GM18508 (cell line): ENCODE measurements around the gene CASKIN1.
"Not testable (repeated sequence)": the region's sequence is repeated elsewhere in the genome, so short reads cannot be mapped to it uniquely, and the experiment has no call there.

Source experiments
- ATAC-seq: cut with Tn5 transposase; IDR thresholded peaks from one replicate; pipeline ENCODE4 v1.9.1; 2021; ENCODE audit warnings: moderate number of reproducible peaks; ENCODE audit not compliant: insufficient read depth, unreplicated experiment

Gene CASKIN1, protein sequence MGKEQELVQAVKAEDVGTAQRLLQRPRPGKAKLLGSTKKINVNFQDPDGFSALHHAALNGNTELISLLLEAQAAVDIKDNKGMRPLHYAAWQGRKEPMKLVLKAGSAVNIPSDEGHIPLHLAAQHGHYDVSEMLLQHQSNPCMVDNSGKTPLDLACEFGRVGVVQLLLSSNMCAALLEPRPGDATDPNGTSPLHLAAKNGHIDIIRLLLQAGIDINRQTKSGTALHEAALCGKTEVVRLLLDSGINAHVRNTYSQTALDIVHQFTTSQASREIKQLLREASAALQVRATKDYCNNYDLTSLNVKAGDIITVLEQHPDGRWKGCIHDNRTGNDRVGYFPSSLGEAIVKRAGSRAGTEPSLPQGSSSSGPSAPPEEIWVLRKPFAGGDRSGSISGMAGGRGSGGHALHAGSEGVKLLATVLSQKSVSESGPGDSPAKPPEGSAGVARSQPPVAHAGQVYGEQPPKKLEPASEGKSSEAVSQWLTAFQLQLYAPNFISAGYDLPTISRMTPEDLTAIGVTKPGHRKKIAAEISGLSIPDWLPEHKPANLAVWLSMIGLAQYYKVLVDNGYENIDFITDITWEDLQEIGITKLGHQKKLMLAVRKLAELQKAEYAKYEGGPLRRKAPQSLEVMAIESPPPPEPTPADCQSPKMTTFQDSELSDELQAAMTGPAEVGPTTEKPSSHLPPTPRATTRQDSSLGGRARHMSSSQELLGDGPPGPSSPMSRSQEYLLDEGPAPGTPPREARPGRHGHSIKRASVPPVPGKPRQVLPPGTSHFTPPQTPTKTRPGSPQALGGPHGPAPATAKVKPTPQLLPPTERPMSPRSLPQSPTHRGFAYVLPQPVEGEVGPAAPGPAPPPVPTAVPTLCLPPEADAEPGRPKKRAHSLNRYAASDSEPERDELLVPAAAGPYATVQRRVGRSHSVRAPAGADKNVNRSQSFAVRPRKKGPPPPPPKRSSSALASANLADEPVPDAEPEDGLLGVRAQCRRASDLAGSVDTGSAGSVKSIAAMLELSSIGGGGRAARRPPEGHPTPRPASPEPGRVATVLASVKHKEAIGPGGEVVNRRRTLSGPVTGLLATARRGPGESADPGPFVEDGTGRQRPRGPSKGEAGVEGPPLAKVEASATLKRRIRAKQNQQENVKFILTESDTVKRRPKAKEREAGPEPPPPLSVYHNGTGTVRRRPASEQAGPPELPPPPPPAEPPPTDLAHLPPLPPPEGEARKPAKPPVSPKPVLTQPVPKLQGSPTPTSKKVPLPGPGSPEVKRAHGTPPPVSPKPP (N-terminal part only)

GRCh38 chr16:2196162-2196980, at the start of gene CASKIN1:
CASKIN1 (minus strand) TSS chr16:2196605; CDS start chr16:2196432, 173 bp downstream.
- no peak for ATAC-seq

DNA sequence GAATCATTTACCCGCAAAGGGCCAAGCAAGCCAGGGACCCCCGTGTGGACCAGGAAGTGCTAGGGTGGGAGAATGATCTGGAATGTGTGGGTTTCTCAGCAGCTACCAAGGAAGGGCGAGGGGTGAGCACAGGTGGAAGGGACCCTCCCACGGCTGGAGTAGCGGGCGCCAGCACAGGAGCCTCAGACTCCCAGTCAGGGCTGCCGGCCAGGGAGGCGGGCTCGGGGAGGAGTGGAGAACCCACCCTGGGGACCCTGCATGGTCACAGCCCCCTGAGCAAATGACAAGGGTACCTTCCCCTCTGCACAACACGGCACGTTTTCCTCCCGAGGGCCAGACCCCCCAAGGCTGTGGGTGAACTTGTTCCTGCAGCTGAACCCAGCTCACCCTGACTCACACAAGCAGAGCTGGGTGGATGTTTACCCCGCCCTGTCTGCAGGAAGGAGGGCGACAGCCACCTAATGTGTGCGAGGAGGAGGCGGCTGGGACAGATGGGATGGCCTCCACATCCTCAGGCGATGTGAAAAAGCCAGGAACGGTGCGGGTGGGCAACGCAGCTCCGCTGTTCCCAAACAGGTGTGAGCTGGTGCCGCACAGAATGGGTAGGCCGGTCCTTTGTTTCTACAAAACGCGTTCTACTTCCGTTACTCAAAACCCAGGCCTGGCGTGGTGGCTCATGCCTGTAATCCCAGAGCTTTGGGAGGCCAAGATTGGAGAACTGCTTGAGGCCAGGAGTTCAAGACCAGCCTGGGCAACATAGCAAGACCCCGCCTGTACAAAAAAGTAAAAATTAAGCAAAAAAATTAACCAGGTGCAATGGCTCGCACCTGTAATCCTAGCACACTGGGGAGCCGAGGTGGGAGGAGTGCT, 48.8 kb upstream of the CASKIN1 start:
- no peak for ATAC-seq

DNA sequence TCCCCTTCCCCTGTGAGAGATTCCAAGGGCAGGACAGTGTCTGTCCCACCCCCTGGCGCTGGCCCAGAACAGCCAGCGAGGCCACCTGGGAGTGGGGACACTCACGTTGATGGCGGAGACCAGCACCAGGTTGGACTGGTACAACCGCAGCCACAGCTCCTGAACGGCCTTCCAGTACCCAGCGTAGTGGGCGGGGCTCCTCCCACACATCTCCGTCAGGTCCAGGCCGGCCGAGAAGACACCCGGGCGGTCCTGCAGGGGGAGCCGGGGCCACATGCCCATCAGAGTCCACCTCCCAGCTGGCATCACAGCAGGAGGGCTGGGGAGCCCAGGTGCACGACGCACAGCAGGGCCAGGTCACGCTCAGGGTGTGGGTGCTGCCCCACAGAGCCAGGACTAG, 47.9 kb upstream of the CASKIN1 start:
- ATAC-seq = no peak

DNA sequence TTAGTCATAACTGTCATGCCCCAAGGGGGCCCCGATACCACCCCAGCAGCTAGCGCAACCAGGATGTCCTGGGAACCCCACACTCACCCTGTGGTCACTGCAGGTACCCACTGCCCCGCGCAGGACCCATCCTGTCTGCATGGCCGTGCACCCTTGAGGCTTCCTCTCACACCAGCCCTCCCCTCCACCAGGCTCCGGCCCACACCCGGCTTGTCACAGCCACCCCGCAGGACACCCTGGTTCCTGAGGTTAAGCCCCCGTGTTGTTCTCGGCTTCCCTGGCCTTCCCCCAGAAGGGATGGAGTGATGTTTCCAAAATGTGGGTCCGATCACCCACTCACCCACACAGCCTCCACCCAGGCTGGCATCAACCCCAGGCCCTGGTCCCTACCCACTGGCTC, 47.4 kb upstream of the CASKIN1 start:
- no peak for ATAC-seq

DNA sequence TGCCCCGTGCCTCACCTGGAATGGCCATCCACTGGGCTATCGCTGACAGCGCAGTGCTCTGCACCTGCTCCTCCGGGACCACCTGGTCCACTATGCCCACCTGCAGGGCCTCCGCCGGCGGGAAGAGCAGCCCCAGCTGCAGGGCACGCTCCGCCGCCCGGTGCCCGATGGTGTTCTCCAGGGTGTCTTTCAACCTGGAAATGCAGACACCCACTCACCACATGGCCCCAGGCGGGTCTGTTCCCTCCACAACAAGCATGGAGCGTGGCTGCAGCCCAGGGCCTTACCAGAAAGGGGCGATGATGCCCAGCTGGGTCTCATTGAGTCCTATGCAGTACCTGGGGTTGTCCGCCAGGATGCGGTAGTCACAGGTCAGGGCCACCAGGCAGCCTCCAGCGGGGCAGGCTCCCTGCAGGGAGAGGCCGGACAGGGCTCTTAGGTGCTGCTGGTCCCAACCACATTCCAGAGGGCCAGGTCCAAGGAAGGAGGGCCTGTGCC, 46.7 kb upstream of the CASKIN1 start:
- no peak for ATAC-seq

GRCh38 chr16:2242598-2242997, 46.2 kb upstream of the CASKIN1 start:
- no peak for ATAC-seq

- ATAC-seq = not testable (repeated sequence)
Observed at GRCh38 chr16:2240331-2240730, 43.9 kb upstream of the CASKIN1 start.

DNA sequence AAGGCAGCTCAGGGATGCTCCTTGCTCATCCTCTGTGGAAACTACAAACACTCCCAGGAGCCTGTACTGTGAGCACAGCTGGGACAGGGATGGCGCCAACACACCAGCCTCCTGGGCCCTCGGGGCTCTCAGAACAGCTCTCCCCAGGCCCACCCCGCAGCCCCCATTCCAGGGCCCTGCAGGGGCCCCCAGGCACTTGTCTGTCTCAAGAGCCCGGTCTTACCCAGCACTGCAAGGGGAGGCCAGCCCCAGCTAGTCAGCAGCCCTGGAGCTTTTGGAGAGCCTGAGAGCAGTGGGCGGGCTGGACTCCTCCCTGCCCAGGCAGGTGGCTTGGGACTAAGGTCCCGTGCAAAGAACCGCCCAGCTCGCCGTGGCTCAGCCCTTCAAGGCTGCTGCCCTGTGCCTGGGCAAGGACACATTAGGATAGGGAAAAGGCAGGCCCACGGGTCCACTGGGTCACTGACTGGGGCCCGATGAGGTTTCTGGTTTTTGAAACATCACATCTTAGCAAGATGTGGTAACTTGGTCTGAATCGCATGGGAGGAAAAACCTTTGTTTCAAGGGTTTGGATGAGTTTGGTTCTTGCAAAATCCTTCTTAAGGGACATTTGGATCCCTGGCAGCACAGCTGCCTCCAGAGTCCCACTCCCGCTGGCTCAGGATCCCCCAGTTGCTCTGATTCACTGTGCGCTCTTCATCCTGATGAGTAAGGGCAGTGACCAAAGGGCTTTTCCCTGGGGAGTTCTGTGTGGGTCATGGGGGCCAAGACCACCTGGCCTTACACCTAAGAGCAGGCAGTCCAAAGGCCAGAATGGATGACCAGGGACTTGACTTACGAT, 42.7 kb upstream of the CASKIN1 start:
- ATAC-seq = no peak

GRCh38 chr16:2238150-2238837, 41.9 kb upstream of the CASKIN1 start:
- no peak for ATAC-seq

DNA sequence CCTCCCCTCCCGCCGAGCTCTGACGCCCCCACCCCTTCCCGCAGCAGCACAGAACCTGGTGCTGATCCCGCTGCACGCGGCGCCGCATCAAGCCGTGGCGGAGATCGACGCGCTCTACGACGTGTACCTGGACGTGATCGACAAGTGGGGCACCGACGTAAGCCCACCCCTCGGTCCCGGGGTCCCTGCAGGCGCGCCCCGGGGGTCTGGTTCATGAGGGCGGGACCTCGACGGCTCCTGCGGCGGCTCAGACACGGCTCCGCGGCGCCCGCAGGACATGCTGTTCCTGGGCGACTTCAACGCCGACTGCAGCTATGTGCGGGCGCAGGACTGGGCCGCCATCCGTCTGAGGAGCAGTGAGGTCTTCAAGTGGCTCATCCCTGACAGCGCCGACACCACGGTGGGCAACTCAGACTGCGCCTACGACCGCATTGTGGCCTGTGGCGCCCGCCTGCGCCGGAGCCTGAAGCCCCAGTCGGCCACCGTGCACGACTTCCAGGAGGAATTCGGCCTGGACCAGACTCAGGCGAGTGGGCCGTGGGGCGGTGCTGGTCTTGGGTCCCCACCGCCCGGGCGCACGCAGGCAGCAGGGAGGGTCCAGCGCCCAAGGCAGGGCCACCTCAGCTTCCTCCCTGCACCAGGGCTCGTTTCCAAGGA, 41.2 kb upstream of the CASKIN1 start:
- ATAC-seq = no peak

DNA sequence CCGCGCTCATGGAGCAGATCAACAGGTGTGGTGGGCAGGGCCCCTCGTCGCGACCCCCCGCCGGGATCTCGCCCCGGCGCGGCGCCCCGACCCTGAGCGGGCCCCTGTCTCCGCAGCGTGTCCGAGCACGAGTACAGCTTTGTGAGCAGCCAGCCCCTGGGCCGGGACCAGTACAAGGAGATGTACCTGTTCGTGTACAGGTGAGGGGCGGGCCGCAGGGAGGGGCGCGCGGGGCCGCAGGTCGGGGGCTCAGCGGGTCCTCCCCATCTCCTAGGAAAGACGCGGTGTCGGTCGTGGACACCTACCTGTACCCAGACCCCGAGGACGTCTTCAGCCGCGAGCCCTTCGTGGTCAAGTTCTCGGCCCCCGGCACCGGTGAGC, 40.7 kb upstream of the CASKIN1 start:
- ATAC-seq = no peak

DNA sequence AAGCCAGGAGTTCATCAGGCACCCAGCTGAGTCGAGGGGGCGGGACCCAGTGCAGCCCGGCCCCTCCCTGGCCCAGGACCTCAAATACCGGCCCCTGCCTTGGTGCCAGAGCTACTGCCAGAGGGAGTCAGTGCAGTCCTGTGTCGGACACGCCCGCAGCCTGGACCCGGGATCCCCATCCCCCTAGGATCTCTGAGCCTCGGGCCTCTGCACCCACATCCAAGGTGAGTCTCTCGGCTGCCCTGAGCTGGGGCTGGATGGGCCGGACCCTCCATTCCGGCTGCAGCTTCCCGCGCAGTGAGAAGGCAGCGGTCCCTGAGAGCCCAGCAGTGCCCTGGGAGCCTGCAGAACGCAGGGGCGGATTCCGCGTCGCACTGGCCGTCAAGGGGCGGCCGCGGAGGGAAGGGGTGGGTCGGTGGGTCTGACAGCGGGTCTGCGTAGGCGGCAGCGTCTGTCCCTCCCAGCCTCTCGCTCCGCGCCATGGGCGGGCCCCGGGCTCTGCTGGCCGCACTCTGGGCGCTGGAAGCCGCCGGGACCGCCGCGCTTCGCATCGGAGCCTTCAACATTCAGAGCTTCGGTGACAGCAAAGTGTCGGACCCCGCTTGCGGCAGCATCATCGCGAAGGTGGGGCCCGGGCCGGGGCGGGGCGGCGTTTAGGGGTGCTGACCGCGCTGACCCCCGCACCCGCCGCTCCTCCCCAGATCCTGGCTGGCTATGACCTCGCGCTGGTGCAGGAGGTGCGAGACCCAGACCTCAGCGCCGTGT, 40.1 kb upstream of the CASKIN1 start, which contains the start of gene DNASE1L2:
Gene DNASE1L2 (plus strand): TSS at position 108 of the 765 bp plus-strand sequence. CDS start 373 bp downstream, at position 481.
- no peak for ATAC-seq

DNA sequence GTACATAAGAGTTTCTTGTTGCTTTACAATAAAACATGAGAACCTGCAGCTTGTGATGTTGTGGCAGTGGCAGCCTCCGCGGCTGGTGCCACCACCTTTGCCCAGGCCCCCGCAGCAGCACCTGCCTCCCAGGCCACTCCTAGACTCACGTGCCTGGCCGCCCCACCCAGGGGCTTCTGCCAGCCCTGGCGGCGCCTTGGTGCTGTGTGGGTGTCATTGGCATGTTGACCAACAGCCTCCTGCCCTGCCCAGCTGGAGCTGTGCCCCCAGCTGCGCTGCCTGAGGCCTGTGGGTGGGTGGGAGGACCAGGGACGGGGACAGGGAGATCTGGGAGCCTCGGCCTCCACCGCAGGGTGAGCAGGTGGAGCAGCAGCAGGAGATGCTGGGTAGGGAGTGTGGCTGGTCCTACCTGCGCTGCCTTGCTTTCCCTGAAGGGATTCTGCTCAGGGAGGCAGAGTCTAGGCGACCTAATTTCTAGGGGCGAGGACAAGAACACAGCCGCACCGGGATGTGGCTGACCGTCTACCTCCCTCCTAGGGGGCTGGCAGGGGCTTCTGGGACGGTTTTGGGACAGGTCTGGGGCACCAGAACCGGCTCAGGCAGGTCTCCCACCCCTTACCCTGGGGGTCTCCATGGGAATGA, 39.4 kb upstream of the CASKIN1 start:
- no peak for ATAC-seq

DNA sequence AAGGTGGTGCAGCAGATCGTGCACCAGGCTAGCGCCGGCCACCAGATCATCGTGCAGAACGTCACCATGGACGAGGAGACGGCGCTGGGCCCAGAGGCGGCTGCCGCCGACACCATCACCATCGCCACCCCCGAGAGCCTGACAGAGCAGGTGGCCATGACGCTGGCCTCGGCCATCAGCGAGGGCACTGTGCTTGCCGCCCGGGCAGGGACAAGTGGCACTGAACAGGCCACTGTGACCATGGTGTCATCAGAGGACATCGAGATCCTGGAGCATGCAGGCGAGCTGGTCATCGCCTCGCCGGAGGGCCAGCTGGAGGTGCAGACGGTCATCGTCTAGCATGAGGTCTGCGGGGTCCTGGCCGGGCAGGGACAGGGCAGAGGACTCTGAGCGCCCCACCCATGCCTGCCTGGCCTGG, 38.8 kb upstream of the CASKIN1 start:
- ATAC-seq = no peak

- no peak for ATAC-seq
Observed at GRCh38 chr16:2234813-2235170, 38.4 kb upstream of the CASKIN1 start.
